SK-N-DZ (cell line): ENCODE results near the gene PLAAT3. TPM values are rescaled to one million over a fixed set of nuclear protein-coding genes. Genes with fewer than 3 reads are reported as not detected.
"Not testable (repeated sequence)": the region's sequence is repeated elsewhere in the genome, so short reads cannot be mapped to it uniquely, and the experiment has no call there.

ENCODE experiments used
- DNase-seq: peaks from one replicate; pipeline ENCODE4 v3.0.0-alpha.2; 2015; ENCODE audit warnings: low spot score
- polyA plus RNA-seq, 2 experiments: library from polyadenylated mRNA; depleted of rRNA; stranded (reverse); fragments of >200 nt; gene quantifications; 2 replicates each; pipeline ENCODE4 v1.2.3, GENCODE V29; 2014

Gene PLAAT3
- polyA plus RNA-seq (2014; cell fraction: cytosol; rRNA removed): not detected in 2 replicates
- polyA plus RNA-seq (2014; cell fraction: nucleus; rRNA removed): not detected in 2 replicates

DNA sequence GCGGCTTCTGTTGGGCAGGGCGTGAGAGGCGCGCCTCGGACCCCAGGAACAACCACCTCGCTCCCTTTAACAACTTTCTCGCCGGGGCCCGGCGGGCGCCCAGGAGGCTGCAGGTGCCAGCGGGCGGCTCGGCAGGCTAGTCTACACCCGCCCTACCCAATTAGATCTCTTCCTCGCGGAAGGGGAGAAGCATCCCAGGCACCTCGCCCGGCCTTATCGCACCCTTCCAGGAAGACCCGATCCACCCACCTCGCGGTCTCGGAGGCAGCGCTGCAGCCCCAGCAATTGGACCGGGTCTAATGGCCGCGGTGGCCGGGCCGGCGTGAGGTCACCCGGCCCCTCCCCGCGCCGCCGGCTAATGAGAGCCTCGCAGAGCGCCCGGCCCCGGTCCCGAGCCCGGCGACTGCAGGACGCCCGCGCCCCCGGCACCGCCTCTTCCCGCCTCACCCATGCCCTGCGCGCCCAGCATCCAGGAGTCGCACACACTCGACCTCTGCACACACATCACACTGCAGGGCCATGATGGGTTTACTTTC, at the start of gene PLAAT3:
Gene PLAAT3, minus strand, starts transcription at position 298 of the 536 bp plus-strand sequence. CDS start 419 bp downstream, outside the sequence.
- no peak for DNase-seq

GRCh38 chr11:63663809-63664208, 49.6 kb upstream of the PLAAT3 start:
- no peak for DNase-seq

GRCh38 chr11:63660972-63661371, 46.7 kb upstream of the PLAAT3 start:
- DNase-seq: no peak

DNA sequence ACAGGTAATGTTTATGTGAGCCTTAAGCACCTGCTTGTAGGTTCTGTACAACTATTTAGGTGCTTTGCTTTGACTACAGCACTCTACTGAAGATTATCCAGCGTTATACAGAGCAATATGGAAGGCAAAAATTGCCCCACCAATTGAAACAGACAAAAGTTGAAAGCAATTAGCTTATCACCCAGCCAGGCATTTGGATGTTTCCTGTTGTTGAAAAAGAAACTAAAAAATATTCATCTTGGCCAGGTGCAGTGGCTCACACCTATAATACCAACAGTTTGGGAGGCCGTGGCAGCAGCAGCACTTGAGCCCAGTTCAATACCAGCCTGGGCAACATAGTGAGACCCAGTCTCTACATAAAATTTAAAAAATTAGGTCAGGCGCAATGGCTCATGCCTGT, 38.4 kb upstream of the PLAAT3 start:
- no peak for DNase-seq

- DNase-seq: no peak
These were observed 29.0 kb upstream of the PLAAT3 start for GRCh38 chr11:63643205-63643604.

- DNase-seq: no peak
These were observed 27.5 kb upstream of the PLAAT3 start for GRCh38 chr11:63641727-63642126.

DNA sequence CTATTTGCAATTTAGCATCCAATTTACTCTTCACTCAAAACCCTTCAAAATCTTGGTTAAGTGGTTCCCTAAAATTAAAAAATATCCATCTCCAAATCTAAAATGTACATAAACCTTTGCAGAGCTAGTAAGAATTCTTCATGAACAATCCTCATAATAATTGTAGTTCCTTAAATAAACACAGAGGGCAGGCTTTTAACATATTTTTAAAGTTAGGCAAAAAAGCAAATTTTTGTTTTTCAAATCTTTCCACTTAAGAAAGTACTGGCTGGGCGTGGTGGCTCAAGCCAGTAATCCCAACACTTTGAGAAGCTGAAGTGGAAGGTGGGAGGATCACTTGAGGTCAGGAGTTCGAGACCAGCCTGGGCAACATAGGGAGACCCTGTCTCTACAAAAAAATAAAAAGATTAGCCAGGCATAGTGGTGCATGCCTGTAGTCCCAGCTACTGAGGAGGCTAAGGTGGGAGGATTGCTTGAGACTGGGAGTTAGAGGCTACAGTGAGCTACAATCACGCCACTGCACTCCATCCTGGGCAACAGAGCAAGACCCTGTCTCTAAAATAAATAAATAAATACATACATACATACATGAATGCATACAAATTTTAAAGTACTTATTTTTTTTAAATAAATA, 25.1 kb upstream of the PLAAT3 start:
- DNase-seq: no peak

DNA sequence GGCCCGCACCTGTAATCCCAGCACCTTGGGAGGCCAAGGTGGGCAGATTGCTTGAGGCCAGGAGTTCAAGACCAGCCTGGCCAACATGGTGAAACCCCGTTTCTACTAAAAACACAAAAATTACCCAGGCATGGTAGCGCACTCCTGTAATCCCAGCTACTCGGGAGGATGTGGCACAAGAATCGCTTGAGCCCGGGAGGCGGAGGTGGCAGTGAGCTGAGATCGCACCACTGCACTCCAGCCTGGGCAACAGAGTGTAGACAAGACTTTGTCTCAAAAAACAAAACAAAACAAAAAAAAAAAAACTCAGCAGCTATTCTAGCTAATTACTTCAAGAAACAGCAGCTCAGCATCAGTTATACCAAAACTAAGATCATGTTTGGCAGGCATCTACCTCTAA, 24.2 kb upstream of the PLAAT3 start:
- DNase-seq: not testable (repeated sequence)

DNA sequence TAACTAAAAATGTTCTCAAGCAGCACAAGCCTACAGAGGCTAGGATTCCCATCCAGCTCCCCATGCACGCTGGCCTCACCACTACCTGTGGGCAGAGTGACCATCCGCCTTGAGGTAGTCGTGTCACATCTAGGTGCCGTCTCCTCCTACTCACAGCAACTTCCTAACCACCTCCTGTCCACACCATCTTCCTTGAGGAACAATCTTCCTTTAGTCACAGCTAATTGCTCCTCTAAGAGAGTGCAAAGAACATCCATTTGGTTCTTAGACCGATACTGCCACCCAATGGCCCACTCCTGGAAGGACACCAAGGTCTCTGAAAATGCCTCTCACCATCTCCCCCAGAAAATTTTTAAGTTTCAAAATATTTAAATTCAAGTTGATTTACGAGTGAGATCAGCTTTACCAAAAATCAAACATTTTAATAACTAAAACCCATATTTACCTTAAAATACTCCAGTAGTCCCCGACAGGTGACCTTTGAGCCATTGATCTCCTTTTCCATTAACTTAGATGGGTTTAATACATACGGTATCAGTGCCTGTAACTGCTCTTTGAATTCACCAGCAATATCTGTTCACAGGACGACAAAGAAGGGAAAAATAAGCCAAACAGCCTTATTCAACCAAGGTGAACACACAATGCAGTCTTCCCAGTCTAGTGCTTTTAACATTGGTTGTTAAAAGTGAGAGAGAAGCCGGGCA, 21.7 kb upstream of the PLAAT3 start:
- peak; percentile 59 for DNase-seq

DNA sequence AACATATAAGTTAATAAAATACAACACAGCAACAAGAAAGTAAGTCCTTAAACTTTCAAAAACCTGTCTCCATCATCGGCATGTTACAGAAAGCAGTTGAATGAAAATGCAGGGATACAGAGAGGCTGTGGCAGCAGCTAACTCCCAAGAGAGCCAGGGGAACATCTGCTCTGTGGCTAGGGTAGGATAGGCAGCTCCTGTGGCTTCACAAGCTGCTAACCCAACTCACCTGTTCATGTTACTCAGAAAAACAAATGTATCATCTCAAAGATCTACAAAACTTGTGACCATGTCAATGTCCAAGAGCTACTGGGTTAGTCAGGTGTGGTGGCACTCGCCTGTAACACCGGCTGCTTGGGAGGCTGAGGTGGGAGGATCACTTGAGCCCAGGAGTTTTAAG, 15.2 kb upstream of the PLAAT3 start:
- DNase-seq: no peak

DNA sequence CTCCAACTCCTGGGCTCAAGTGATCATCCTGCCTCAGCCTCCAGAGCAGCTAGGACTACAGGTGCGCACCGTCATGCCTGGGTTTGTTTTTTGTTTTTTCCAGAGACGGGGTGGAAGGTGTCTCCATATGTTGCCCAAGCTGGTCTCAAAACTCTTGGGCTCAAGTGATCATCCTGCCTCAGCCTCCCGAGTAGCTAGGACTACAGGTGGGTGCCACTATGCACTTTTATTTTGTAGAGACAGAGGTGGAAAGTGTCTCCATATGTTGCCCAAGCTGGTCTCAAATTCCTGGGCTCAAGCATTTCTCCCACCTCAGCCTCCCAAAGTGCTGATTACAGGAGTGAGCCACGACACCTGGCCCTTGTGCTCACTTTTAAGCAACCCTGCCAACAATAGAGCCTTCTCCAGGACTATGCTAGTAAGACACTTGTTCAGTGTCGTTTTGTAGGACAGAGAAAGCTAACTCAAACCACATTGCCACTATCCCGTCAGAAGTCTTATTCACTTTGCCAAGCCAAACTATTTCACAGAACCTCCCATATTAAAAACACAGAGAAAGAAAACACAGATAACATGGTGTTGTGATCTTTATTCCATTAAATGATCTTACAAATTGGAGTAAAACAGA, 9.4 kb upstream of the PLAAT3 start:
- no peak for DNase-seq

- DNase-seq: no peak
These were observed 8.1 kb upstream of the PLAAT3 start for GRCh38 chr11:63622323-63622722.

- DNase-seq: no peak
These were observed 6.8 kb upstream of the PLAAT3 start for GRCh38 chr11:63621071-63621470.

DNA sequence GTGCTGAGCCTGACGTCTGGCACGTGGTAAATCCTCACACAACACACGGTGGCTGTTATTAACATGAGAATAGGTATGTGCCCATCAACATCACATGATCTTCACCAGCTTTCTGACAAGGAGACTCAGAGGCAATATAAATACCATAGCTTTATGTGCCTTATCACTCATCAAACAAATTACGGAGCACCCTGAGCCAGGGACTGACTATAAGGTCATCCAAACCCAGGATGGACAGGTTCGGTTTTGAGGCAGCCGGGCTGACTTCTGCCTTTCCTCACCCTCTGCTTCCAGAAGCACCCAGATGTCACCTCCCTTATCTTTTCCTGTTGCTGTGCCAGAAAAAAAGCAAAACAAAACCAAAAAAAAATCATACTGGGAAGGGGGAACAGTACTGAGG, 5.7 kb upstream of the PLAAT3 start:
- DNase-seq: no peak

GRCh38 chr11:63617686-63618085, 3.5 kb upstream of the PLAAT3 start:
- not testable (repeated sequence) for DNase-seq

GRCh38 chr11:63616953-63617352, 2.7 kb upstream of the PLAAT3 start:
- DNase-seq: no peak

DNA sequence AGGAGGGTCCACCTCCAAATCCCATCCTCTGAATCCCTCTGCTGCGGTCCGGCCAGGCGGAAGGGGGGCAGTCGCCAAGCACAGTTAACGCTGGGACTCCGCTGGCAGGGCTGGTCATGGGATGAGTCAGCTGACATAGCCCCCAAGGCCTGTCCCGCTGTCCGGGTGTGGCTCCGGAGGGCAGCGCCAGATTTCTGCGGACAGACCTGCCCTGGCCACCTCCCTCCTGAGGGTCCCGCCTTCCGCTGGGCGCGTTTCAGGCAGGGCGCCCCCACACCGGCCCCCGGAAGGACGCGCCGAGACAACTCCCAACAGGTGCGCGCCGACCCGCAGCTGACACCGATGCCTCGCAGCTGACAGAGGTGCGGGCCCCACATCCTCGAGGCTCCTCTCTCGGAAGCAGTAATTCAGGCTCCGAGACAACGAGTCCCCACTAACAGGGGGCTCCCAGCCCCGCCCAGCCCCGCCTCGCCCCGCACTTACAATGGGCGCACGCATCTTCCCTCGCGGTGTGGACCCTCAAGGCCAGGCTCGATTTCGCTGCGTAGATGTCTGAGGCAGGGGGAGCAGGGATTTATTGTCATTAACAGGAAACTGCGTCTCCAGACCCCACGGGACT, 607 bp downstream of the PLAAT3 start:
- DNase-seq: no peak

GRCh38 chr11:63612181-63612580, 2.1 kb downstream of the PLAAT3 start:
- DNase-seq: no peak

GRCh38 chr11:63611395-63611747, 2.9 kb downstream of the PLAAT3 start:
- no peak for DNase-seq

- DNase-seq: no peak
These were observed 3.4 kb downstream of the PLAAT3 start for GRCh38 chr11:63610604-63611394.

DNA sequence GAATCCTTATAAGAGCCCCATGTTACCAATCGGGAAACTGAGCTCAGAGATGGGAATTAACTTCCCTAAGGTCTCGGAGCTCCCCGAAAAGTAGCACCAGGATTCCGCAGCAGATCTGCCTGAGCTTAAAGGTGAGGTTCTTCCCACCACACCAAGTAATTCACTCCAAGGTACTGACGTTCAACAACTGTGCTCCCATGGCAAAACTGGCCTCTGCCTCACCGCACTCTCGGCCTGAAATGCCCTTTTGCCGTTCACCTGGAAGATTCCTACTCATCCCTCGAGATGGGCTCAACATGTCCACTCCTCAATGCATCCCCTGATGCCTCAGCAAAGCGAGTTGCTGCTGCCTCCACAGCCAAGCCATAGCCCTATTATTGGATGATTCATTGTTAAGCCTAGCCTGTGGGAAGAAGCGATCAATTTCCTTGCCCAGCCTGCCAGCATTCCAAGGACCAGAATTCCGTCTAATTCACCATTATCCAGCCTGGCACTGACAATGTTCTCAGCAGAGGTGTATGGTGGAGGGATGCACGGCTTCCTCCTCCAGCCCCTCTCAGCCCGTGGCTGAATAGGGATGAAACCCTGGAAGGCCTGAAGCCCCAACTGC, 4.2 kb downstream of the PLAAT3 start:
- DNase-seq: no peak
